Liver (tissue), 3 donors: ENCODE results near the gene LSMEM2.

Source experiments
- GABPA ChIP-seq, 2 donors: IDR thresholded peaks in 1 of 2; conservative IDR thresholded peaks in 1 of 2; 2 replicates each; pipeline ENCODE4 v1.6.1; 2016; ENCODE audit warnings: antibody characterized with exemption in 2 of 2, mild to moderate bottlenecking in 1 of 2, moderate library complexity in 1 of 2
- TF ChIP-seq, protein P1 (sequence below): fragments of 150-350 bp; IDR thresholded peaks from 2 replicates; pipeline ENCODE4 v1.5.1; 2017; ENCODE audit warnings: improper control_type of control experiment, low read depth, low read length; ENCODE audit not compliant: missing input control
- donor health status: healthy.
- donor health status: healthy.

DNA sequence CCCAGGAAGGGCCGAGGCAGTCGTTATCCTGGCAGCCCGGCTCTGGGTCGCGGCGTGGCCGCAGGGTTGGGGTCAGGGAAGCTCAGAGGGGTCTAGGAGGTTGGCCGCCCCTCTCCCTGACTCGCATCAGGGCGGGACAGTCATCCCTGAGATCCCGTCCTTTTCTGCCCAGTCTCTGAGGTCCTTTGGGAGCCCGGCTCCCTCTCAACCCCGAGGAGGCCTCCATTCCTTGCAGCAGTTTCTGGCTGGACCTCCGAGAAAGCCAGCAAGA, 43.2 kb downstream of the LSMEM2 start:
- TF ChIP-seq GABPA (IDR thresholded peaks at IDR 0.05 in 1 of 2, conservative IDR thresholded peaks at IDR 0.05 in 1 of 2): no peak
- TF ChIP-seq, protein P1, sequence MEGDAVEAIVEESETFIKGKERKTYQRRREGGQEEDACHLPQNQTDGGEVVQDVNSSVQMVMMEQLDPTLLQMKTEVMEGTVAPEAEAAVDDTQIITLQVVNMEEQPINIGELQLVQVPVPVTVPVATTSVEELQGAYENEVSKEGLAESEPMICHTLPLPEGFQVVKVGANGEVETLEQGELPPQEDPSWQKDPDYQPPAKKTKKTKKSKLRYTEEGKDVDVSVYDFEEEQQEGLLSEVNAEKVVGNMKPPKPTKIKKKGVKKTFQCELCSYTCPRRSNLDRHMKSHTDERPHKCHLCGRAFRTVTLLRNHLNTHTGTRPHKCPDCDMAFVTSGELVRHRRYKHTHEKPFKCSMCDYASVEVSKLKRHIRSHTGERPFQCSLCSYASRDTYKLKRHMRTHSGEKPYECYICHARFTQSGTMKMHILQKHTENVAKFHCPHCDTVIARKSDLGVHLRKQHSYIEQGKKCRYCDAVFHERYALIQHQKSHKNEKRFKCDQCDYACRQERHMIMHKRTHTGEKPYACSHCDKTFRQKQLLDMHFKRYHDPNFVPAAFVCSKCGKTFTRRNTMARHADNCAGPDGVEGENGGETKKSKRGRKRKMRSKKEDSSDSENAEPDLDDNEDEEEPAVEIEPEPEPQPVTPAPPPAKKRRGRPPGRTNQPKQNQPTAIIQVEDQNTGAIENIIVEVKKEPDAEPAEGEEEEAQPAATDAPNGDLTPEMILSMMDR: no peak
